SH-SY5Y (cell line): ENCODE data around the gene UBE3B.

Experiments used
- GATA2 ChIP-seq: IDR thresholded peaks from 2 replicates; pipeline ENCODE4 v1.6.1; 2011; ENCODE audit warnings: mild to moderate bottlenecking, low read depth, low read length
- GATA3 ChIP-seq: IDR thresholded peaks from 2 replicates; pipeline ENCODE4 v1.6.1; 2011; ENCODE audit warnings: low read depth, mild to moderate bottlenecking, low read length, moderate library complexity

UBE3B gene

DNA sequence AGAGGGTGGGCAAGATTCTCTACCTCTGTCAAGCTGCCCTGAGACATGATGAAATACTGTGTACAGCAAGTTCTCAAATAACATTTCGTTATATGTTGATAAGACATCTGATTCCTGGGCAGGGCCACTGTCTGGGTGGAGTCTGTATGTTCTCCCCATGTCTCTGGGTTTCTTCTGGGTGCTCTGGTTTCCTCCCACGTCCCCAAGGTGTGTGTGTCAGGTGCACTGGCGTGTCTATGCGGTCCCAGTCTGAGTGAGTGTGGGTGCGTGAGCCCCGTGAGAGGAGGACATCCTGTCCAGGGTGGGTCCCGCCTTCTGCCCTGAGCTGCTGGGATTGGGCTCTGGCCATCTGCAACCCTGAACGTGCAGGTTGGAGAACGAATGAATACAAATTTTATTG lies 30.0 kb upstream of the UBE3B start:
- TF ChIP-seq GATA3 (no peak), GATA2 (no peak)

DNA sequence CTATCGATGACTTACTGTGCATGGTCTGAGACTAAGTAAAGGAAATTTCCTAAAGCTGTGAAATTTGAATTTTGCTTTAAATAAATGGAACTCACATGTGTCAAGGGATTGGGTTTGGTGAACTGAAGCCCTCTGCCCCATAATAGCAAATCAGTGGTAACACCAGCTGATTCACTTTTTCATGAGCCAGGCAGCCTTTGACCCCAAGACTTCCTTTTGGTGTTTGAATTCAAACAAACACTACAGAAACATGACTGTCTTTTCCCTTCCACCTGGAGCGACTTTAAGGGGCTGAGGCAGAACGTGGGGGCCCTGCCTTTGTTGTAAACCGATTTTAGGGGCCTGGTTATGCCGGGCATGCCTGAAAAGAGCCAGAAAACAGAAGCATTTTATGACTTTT lies 29.2 kb upstream of the UBE3B start:
- TF ChIP-seq GATA3 (no peak), GATA2 (no peak)

DNA sequence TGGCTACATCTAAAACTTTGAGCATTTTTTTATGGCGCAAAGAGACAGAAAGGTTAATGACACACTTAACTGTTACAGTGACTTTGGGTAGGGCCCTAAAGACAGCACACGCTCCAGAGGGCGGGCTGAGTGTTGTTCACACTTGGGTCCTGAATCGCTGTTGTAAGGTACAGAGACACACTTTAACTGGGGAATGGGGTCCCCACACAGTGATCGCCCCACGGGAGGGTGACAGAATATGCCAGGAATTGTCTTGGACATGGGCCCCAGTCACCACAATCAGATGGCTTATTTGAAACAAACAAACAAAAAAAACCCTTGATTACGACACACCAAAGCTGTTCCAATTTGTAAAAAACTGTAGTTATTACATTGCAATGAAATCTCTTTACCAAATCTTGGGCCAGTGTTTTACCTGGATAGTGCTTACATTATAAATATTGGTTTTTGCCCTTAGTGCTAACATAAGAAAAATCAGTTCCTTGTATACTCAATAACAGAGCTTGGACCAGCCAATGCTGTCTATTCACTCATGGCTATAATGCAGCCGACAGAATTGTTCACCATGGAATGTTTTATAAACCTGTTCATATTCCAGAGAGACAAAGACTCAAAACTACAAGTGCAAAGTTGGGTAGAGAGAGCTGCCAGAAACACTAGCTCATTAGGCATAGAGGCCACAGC lies 28.6 kb upstream of the UBE3B start:
- no peak for TF ChIP-seq GATA3

DNA sequence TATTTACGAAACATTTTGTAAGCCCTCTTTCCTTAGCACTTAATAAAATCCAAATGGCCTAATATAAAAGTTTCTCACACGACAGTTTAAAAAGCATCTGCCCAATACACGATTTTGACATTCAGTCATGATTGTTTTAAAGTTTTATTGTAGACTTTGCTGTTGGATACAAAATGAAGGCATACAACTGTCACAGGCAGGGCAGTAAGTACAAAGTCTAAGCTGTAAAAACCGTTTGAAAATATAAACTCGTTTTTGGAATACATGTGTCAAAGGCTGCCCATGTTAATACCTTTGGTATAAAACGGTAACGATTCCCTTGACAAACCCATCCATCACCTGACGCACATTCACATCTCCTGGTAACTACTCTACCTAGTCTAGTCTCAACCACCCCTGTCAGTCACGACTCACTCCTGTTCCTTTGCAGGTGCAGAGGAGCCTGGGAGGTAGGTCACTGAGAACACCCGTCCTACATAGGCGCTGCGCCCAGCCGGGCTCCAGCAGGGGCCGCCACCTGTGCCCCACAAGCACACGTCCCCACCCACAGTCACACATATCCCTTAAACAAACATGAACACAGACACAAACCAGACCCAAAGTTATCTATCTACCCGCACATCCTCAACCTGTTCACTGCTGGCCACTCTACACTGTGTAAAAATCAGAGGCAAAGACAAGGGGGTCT lies 27.4 kb upstream of the UBE3B start:
- no peak for TF ChIP-seq GATA2
- no peak for TF ChIP-seq GATA3

DNA sequence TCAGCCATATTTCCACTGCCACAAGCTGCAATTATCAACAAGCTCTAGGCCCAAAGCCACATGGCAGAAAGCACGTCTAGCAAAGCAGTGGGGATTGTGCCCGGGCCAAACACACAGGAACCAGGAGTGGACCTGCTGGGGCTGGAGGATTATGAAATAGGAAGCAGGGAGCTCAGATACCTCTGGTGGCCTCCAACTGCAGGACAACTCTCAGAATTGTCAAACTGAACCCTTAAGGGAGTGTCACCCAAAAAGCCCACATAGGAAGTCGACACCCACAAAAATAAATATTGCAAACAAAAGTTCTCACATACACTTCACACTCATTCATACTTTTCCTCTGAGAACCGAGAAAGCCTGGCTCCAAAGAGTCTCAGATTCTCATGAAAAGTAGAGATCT lies 26.5 kb upstream of the UBE3B start:
- TF ChIP-seq GATA3 (no peak), GATA2 (no peak)

DNA sequence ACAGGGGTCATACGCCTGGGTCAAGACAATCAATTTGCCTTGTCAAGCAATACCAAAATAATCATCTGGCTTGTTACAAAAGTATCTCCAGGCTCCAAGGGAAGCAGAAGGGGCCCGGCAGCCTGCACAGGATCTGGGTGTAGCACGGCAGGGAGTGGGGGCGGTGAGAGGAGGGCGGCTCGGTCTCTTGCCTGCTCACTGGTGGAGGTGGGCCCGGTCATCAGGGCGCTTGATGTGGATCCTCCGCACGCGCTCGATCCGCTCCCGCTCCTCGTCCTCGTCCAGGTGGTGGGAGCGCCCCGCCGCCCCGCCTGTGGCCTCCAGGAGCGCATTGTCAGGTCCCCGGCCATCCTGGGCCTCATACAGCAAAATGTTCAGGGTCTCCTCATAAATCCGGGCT lies 26.0 kb upstream of the UBE3B start:
- no peak for TF ChIP-seq GATA3
- no peak for TF ChIP-seq GATA2

DNA sequence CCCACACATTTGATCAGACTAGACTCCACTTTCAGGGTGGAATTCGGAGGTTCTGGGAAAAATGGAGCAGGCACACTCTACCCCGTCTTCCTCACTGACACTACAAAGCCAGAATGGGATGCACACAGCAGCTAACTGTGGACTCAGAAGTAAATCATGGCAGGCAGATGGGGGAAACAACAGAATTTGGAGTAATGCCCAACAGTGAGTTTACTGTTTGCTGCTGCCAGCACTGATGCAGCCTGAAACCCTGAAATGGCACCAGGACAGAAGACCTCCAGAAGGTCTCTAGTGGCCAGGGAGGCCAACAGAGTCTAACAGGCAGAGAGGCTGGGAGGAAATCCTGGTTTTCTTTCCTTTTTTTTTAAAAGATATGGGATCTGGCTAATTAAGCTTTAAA lies 24.9 kb upstream of the UBE3B start:
- TF ChIP-seq GATA2: no peak

DNA sequence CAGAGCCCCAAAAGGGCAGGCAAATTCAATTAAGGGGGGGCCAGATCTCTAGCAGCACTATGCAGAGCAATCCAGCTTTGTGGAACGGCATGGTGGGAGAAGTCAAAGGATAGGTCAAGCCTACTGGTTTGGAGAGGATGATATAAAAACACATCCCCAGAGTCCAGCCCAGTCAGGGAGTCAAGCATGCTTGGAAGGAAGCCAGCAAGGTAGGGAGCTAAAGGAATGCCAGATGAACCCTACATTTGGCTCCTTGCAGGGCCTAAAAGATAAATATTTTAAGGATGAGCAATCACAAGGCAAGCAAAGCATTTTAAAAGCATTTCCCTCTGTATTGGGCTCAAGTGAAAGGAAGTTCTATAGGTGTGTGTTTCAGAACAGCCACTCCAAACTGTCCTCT lies 21.7 kb upstream of the UBE3B start:
- TF ChIP-seq GATA2 (no peak), GATA3 (no peak)

DNA sequence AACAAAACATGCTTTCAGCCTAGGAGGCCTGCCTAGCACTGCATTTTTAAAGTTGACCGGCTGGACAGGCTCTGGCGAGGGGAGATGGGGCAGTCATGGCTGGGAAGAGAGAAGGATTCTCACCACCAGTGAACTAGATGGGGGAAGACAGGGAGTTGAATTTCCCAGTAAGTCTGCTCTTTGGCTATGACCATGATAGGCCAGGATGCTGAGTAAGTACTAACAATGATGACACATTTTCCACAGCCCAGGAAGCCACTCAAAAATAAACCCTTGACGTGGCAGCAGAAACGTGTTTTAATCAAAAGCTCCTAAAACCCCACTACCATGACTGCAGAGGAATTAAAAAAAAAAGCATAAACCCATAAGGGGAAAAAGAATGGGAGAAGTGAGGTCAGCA lies 19.3 kb upstream of the UBE3B start:
- TF ChIP-seq GATA2: no peak
- no peak for TF ChIP-seq GATA3

DNA sequence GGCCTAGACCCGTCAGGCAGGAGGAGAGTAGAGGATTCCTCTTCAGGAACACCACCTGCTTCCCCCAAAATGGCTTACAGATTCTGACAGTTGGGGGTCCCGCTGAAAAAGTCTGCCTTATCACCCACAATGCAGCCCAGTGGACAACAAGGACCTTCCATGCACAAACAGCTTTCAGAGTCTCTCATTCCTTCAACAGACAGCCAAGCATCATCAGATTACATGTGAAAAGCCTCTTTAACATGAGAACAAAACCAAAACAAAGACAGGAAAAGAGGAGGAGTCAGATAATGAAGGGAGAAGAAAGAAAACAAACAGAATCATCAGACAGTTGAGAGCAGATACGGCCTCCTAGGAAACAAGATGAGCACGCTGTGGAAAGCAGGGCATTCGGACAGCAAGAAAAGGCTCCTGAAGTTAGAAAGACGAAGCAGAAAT lies 18.6 kb upstream of the UBE3B start:
- no peak for TF ChIP-seq GATA3
- no peak for TF ChIP-seq GATA2

DNA sequence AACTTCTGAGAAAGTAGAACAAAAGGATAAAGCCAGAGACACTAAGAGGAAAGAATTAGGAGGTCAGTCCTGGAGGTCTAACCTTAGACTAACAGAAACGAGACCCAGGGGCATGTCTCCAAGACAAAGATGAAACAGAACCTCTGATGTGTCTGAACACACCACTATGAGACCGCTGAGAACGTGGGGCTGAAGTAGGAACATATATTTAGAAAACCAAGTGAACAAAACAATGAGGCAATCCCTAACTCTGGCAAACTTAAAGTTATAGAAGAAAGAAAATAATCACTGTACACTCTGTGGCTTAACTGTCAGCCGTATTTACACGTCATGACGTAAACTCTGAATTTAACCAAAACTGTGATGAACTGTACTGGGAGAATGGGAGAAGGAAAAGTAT lies 18.2 kb upstream of the UBE3B start:
- TF ChIP-seq GATA3 (no peak), GATA2 (no peak)

DNA sequence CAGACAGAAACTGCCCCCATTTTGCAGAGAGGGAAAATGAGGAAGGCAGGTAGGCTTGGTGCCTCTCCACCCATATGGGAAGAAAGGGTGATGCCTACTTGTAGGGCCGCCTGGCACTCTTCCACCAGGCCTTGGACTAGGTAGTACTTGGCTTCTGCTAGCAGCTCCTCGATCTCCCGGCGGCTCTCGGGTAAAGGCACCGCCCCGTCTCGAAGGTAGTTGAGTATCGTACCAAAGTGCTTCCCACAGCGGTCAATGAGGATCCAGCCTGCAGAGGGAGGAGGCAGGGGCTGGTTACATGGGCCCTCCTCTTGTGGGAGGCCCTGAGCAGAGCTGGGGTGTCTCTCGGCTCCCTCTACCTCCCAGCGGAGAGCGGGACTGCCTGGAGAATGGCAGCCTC lies 16.9 kb upstream of the UBE3B start:
- TF ChIP-seq GATA3 (no peak), GATA2 (no peak)

DNA sequence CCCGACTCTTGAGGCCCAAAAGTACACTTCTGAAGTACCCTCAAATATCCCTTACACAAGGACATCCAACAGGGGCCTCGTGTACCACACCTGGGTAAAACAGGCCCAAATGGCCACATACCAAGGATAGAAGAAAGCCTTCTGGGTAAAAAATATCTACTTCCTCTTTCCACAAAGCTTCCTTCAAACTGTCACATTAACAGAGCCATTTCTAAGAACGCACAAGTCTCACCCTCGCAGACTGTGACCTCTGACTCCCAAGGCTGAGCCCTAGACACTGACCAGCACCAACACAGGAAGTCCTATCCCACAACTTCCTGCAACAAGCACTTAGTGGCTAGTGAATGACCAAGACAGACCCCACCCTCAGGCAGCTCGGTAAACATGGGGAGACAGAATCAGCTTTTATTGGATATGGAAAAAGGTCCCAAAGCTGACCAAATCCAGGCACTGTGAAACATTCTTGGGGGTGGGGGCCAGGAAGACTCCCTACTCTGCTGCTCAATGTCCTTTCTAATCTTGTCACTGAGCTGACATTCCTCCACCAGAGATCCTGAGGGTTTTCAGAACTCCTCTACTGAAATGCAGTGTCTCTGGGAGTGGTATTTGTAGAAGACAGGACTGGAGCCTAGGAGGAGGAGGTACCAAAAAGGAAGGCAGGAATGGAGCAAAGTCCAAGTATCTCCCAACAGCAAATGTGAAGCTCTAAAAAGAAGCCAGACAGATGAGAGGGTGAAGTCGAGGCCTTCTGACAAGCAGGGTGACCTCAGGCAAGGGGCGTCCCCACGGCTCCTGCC lies 16.2 kb upstream of the UBE3B start:
- TF ChIP-seq GATA3 (no peak), GATA2 (no peak)

DNA sequence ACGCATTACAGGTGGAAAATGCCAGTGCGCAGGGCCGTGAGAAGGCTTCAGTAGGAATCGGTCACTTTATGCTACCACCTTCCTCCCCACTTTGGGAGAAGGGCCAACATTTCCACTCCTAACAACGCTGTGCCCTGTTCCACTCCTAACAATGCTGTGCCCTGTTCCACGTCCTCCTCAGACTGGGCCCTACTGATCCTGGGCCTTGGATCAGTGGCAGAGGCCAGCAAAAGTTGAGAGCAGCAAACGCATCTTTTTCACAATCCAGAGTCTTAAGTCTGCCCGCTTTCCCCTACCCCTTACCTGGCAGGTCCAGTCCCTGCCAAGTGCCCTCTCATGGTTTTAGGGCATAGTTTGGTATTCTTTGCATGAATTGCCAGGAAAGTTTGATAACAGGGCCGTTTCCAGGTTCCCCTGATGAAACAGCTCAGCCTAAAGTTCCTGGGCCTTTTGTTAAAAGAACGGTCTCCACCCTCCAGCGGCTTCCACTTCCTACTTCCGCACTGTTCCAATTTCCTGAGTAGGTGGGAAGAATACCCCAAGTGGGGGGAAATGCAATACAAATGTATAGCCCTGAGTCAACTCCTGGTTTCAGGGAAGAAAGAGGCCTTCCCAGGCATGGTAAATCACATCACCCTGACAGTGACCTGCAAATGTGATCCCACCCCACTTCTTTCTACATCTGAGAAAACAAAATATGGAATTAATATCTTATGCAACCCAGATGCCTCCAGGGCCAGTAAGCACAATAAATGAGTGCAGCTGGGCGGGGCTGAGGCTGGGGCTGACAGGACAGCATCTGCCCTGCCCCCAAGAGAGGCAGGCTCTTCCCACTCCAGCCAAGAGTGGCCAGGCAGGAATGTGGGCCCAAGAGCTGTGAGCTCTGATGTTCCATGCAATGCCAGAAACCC lies 15.3 kb upstream of the UBE3B start:
- TF ChIP-seq GATA2 (no peak), GATA3 (no peak)
